ENCODE data around the gene DCC.

DCC gene

DNA sequence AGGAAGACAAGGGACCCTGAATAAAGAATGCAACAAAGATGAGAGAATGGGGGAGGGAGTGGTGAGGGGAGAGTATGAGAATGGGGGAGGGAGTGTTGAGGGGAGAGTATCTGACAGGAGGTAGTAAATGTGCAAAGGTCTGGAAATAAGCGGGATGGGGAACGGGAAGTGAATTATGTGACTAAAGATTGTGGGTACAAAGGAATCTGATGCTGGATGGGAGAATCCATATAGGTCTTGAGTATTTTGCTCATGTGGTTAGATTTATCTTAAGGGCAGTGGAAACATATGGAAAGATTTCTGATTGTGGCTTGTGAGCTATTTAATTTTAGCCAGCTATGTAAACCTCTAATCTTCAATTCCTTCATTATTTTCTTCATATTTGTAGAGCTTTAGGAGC, 593.4 kb downstream of the DCC start:
- DNase-seq (ENCODE audit: low spot score): no peak

DNA sequence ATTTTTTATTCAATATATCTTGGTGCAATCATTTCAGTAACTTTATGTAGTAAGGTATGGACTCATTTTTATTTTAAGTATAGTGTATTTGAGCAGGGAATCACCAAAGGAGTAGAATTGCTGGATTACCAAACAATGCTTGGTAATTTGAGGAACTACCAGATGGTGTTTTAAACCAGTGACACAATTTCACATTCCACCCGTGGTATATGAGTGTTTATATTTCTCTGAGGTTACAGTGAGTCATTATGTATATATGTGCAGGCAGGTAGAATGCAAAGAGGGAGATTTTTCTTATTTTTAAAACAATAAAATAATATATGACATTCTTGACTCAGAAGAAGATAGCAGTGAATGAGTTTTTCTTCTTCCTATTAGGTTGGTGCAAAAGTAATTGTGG, 596.9 kb downstream of the DCC start:
- no peak for DNase-seq (ENCODE audit: low spot score)

DNA sequence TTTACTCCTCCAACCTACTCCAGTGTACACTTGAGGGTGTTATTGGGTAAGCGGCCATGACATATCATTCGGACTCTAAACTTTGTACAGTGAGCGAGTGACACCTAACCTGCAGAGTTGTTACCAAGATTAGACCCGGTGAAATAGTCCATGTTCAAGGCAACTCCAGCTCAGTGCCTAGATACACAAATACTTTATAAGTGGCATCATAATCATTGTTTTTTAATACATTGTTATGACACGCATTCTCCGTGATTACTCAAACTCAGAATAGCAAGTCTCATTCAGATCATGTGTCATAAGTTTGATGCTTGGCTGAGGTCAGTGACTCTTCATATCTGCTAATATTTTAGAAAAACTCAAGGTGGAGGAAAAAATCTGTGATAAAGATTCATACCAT, 597.8 kb downstream of the DCC start:
- DNase-seq (ENCODE audit: low spot score): no peak

DNA sequence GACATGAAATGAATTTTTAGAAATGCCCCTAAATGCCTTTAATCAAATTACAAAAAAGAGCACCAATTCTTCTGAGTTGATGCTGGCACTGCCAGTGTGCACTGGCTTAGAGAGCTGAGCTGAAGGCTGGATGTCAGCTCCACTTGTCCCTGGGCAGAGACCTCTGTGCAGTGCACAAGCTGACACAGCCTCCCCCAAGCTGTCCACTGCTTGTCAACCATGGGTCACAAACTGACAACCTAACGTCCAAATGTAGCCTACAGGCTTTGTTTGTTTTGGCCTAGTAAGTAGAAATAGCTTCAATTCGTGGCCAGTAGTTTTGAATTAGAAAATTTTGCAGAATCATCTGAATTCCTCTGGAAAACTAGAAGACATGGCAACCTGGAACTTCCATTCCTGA, 605.6 kb downstream of the DCC start:
- DNase-seq (ENCODE audit: low spot score): no peak

DNA sequence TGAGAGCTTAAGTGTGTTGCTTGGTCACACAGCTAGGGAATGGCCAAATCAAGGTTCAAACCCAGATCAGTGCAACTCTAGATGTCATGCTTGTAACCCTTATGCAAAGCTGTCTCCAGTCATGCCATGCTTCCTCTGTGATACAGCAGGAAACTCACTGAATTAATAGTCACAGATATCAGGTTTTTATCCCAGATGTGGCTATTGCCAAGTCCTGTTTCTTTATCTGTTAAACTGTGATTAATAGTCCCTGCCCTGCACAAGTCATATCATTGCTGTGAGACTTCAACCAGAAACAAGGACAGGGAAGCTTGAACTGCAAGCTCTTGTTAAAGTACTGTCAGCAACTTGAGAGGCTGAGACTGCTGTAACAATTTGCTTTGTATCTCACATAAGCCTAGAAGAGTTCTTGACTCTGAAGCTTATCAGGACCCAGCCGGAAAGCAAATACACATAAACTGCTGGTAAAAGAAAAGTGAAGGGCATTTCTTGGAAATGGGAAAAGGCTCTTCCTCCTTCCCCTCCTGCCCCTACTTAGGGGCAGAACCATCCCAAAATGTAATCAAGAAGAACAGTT, 609.0 kb downstream of the DCC start:
- no peak for DNase-seq (ENCODE audit: low spot score)

DNA sequence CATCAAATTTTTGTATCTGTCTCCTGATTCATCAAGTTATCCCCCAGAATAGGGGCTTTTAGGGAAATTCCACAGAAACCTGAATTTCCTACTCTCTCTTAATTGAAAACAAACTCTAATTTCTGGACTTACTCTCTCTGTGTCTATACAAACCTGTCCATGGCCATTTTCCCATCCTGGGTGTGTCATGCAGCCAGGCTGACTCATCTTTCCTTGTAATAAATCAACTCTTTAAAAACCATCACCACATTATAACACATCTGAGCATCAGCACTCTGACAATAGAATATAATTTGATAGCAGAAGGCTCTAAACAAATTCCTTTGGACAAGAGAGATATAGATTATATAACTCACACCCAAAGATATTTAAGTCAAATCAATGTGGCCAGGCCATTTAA, 610.2 kb downstream of the DCC start:
- no peak for DNase-seq (ENCODE audit: low spot score)

GRCh38 chr18:52953387-52953786, 613.4 kb downstream of the DCC start:
- DNase-seq (ENCODE audit: low spot score): no peak

DNA sequence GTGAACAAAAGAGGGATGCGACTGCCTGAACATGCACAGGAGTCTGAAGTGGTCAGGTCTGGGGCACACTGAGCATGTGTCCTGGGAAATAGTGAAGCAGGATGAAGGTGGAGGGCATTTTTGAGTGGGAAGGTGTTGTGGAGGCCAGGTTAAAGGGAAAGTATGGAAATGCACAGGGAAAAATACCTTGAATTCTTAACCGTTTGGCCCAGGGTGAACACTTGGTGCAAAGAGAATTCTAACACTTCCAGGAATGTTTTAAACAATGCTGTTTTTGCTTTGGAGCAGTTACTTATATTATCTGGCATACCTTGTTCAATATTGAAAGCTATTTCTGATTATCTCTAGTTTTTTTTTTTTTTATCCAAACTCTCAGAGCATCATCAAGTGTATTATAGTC, 623.5 kb downstream of the DCC start:
- no peak for DNase-seq (ENCODE audit: low spot score)

DNA sequence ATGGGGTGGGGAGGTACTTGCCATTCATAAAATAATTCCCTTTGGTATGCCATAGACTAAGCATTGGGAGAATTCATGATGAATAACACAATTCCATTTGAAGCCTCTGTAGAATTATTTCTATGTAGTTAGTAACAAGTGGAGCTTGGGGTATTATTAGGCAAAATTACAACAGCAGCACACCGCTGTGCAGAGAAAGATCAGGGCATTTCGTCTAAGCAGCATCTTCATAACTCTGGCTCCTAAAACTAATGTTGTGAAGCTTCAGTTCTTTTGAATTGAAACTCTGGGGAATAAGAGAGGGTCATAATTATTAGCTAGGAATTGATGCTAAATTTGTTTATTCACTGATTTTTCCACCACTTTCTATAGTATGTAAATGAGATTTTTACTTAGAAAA, 630.7 kb downstream of the DCC start:
- DNase-seq (ENCODE audit: low spot score): no peak

- DNase-seq (ENCODE audit: low spot score): no peak
These were observed 631.1 kb downstream of the DCC start for GRCh38 chr18:52971097-52971496.

DNA sequence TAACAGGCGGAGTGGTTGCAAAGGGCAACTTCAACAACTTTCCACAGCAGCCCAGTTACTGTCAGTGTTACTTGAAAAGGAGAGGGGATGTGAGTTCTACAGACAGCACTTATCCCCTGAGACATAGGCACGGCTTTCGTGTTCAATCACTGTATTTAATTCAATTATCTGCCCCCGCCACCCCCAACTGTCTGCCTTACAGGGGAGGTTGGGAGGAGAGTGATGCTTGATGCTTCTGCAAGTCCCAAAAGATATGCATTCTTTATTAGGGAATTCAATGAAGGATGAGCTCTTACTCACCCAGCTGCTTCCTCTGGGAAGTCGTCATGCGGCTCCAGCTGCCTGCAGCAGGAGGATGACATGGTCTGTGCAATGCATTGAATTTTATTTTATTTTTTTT, 639.9 kb downstream of the DCC start:
- DNase-seq (ENCODE audit: low spot score): no peak

GRCh38 chr18:52991246-52991645, 651.2 kb downstream of the DCC start:
- DNase-seq (ENCODE audit: low spot score): no peak

DNA sequence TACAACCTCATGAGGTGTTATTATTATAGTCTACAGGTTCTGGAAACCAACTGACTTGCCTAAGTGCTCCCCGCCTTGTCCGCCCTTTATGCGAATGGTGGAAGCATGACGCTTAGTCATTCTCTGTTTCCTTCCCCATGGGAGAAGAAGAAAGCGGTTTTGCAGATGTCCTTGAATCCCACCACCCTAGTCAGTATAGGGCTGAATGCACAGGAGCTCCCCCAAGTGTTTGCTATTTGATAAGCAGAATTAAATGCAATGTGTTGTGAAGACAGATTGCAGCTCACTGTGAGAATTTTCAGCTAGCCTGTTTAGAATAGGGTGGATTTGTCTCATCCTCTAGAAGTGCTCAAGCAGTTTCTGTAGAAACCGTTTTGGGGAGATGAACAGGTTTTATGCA, 652.0 kb downstream of the DCC start:
- no peak for DNase-seq (ENCODE audit: low spot score)

DNA sequence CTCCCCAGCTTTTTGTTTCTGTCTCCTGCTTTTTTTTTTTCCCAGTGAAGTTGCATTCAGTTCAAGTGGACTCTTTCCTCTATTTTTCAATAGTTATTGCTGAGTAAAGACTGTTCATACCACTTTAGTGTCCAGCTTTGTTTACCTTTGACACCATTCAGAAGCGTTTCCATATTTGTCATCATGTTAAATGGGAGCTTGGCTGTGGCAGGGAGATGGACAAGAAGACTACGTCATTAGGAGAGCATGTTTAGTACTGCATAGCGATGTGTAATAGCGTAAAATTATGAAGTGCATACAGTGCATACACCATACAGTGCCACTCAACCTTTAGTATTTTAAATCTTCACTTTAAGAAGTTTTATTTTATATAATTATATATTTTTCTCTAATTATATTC, 655.9 kb downstream of the DCC start:
- DNase-seq (ENCODE audit: low spot score): no peak

DNA sequence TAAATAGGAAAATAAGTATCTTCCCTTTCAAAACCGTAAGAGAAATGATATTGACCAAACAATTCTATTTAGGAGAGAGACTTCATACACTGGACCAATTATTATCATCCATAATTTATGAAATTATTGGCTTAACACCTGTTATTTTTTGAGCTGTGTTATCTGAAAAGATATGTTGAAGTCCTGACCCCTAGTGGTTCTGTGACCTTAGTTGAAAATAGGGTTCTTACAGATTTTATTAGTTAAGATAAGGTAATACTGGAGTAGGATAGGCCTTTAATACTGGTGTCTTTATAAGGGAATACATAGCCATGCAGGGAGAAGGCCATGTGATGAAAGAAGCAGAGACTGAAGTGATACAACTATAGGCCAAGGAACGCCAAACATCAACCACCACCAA, 659.6 kb downstream of the DCC start:
- DNase-seq (ENCODE audit: low spot score): no peak

- no peak for DNase-seq (ENCODE audit: low spot score)
These were observed 664.8 kb downstream of the DCC start for GRCh38 chr18:53004798-53005197.

DNA sequence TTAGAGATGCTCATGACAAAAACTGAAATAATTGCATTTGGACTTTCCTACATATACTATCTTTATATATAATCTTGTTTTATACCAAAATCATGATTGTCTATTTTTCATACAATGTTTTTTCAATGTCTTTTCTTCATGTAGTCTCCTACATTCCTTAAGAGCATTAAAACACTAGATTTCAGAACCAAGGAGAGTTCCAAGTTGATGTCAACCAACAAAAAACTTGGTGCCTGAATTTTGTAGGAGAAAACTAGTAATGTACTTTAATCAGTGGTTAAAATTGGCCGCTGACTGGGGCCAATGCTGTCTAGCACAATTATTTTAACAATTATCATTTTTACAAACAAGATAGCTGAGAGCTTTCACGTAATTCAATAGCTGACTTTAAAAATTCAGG, 678.8 kb downstream of the DCC start:
- DNase-seq (ENCODE audit: low spot score): no peak

DNA sequence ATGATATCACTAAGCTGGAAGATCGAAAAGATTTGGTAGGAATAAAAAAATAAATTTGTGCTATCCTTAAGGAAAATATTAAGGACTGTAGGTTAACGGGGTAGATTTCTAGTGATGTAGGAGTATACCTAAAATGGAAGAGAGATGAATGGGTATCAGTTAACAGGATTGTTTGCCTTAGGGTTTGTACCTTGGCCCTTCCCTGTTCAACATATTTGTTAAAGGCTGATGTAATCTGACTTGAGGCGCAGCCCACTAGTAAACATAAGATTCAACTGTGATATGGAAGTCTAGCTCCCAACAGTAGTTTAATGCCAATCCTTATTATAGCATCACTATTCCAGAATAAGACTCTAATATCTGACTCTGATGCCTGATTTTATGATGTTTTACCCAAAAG, 685.2 kb downstream of the DCC start:
- DNase-seq (ENCODE audit: low spot score): no peak

- no peak for DNase-seq (ENCODE audit: low spot score)
These were observed 688.6 kb downstream of the DCC start for GRCh38 chr18:53028565-53028964.

DNA sequence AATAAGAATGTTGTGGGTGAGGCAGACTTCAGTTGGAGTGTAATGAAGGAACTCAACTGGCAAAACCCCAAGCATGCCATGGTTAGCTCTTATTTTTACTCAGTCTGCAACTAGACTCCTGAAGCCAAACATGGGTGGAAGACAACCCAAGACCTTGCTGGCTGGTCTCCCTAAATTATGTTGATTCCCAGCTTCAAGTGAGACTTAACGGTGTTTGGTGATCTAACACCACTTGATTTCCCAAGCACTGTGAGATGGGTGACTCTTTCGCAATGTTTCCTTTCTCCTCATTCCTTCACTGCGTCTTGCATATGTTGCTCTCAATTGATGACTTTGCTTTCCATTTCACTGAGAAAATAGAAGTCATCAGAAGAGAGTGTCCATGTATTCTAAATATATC, 693.1 kb downstream of the DCC start:
- no peak for DNase-seq (ENCODE audit: low spot score)

DNA sequence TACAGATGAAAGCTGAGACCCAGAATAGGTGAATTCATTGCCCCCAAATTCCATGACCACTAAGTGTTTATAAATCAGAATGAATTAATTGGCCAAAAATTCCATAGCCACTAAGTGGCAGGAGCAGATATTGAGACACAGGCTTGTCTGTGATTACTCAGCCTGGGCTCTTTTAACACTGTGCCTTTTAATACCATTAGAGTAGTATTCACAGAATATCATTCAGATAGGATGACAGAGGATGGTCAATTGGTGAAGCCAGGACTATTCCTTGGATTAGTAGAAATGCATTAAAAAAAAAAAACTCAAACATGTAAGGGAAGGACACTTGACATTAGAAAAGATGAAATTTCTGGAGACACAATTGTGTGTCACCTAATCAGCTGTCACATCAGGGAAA, 698.6 kb downstream of the DCC start:
- DNase-seq (ENCODE audit: low spot score): no peak

GRCh38 chr18:53040286-53040685, 700.3 kb downstream of the DCC start:
- DNase-seq (ENCODE audit: low spot score): no peak

GRCh38 chr18:53056064-53056463, 716.1 kb downstream of the DCC start:
- DNase-seq (ENCODE audit: low spot score): no peak

DNA sequence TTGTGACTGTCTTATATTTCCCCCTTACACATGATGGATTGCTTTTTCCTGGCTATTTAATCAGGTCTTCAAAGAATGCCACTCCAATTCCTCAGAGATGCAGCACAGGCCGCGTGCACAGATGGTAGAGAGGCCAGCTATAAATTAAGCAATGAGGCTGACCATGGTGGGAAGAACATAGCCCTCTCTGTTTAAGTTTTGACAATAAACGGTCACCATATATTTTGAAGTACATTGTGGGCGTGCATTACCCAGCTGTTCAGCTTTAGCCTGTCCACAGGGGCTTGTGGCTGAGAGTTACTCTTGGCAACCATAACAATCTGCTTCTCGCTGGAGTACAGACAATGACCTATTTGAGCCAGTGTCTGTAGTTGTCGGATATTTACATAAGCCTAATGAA, 730.8 kb downstream of the DCC start:
- DNase-seq (ENCODE audit: low spot score): no peak

GRCh38 chr18:53080687-53081086, 740.7 kb downstream of the DCC start:
- no peak for DNase-seq (ENCODE audit: low spot score)
